HCT116 (cell line): ENCODE results near the gene VIPR2. TPM values are rescaled to one million over a fixed set of nuclear protein-coding genes. Genes with fewer than 3 reads are reported as not detected.

Experiments
- ATAC-seq: fragments of 200-7000 bp; cut with Tn5 transposase; 2 replicates; pipeline ENCODE4 v1.9.1; 2020; ENCODE audit warnings: mild to moderate bottlenecking, moderate library complexity
- BruUV-seq: library from RNA; stranded (reverse); fragments of 400-500 nt; replicated peaks from 2 replicates; lab custom pipeline; 2021; lab: Mats Ljungman, UMichigan
- CTCF ChIA-PET: fragments of 300-600 bp; sonication (Branson Sonifier 250); formaldehyde crosslinking; loops from one replicate; lab custom pipeline; 2021; ENCODE audit warnings: antibody characterized with exemption; lab: Charles Lee
- POLR2A ChIA-PET: fragments of 300-600, 350-600 bp; sonication (Branson Sonifier 250); formaldehyde crosslinking; loops from one replicate; lab custom pipeline; 2021; ENCODE audit warnings: antibody characterized with exemption; lab: Charles Lee
- RAD21 ChIA-PET, 2 experiments: fragments of 300-600 bp; sonication (Branson Sonifier 250); formaldehyde crosslinking; loops; one replicate each; lab custom pipeline; 2023; ENCODE audit warnings: low total read pairs in 2 of 2; ENCODE audit not compliant: uncharacterized antibody in 2 of 2, unreplicated experiment in 2 of 2, low non-redundant PET in 1 of 2; lab: Charles Lee
- DNase-seq: peaks from one replicate; pipeline ENCODE4 v3.0.0-alpha.2; 2010; ENCODE audit warnings: low read depth, low spot score
- H2AFZ ChIP-seq: fragments of 200-600 bp; shearing (Covaris generic), sonication (generic); 2 replicates; pipeline ENCODE4 v1.6.1; 2017; ENCODE audit warnings: low read depth, mixed run types, mixed read lengths, antibody characterized with exemption, low read length; ENCODE audit not compliant: poor library complexity, severe bottlenecking
- H3K27ac ChIP-seq: 2 replicates; pipeline ENCODE4 v1.5.1; 2012; ENCODE audit warnings: low read depth, low read length
- H3K27me3 ChIP-seq: fragments of 200-600 bp; sonication (generic); 2 replicates; pipeline ENCODE4 v1.6.1; 2016; ENCODE audit warnings: mixed run types, low read length, mixed read lengths; ENCODE audit not compliant: insufficient read depth
- H3K36me3 ChIP-seq, 2 experiments: fragments of 200-500 bp in 1 of 2; fragments of 200-600 bp in 1 of 2; sonication (Bioruptor generic) in 1 of 2; sonication (generic) in 1 of 2; 2 replicates each; pipeline versions ENCODE4 v1.5.1 to v1.6.1; 2014 to 2016; ENCODE audit warnings: low read length in 2 of 2, inconsistent platforms in 1 of 2, mixed read lengths in 1 of 2, mixed run types in 1 of 2; ENCODE audit not compliant: insufficient read depth in 2 of 2, control insufficient read depth in 1 of 2
- H3K4me1 ChIP-seq, 2 experiments: fragments of 200-600 bp in 1 of 2; sonication (generic) in 1 of 2; 2 replicates each; pipeline versions ENCODE4 v1.5.1 to v1.6.1; 2012 to 2017; ENCODE audit warnings: low read length in 2 of 2, inconsistent platforms in 1 of 2, mild to moderate bottlenecking in 1 of 2, mixed read lengths in 1 of 2, mixed run types in 1 of 2, moderate library complexity in 1 of 2; ENCODE audit not compliant: insufficient read depth in 2 of 2, control insufficient read depth in 1 of 2
- H3K4me2 ChIP-seq: fragments of 200-600 bp; sonication (generic); 2 replicates; pipeline ENCODE4 v1.6.1; 2017; ENCODE audit warnings: mixed run types, low read length, mixed read lengths
- H3K4me3 ChIP-seq, 2 experiments: fragments of 200-600 bp in 1 of 2; sonication (generic) in 1 of 2; replicated peaks in 1 of 2; 2 replicates each; pipeline ENCODE4 v1.5.1; 2011 to 2016; ENCODE audit warnings: low read length in 2 of 2, control low read depth in 1 of 2, low read depth in 1 of 2, mild to moderate bottlenecking in 1 of 2, mixed read lengths in 1 of 2, mixed run types in 1 of 2
- H3K79me2 ChIP-seq: fragments of 200-600 bp; sonication (generic); 2 replicates; pipeline ENCODE4 v1.6.1; 2017; ENCODE audit warnings: mild to moderate bottlenecking, mixed run types, low read length, moderate library complexity, mixed read lengths; ENCODE audit not compliant: insufficient read depth
- H3K9ac ChIP-seq: fragments of 200-600 bp; sonication (generic); 2 replicates; pipeline ENCODE4 v1.6.1; 2016; ENCODE audit warnings: low read length, mixed read lengths
- H3K9me2 ChIP-seq: fragments of 200-600 bp; sonication (generic), shearing (Covaris generic); 2 replicates; pipeline ENCODE4 v1.6.1; 2017; ENCODE audit warnings: mixed run types, mild to moderate bottlenecking, moderate library complexity; ENCODE audit not compliant: insufficient read depth
- H3K9me3 ChIP-seq, 2 experiments: fragments of 200-500 bp in 1 of 2; fragments of 200-600 bp in 1 of 2; sonication (Bioruptor generic) in 1 of 2; sonication (generic) in 1 of 2; 2 replicates each; pipeline ENCODE4 v1.6.1; 2014 to 2017; ENCODE audit warnings: low read length in 2 of 2, mixed read lengths in 2 of 2, inconsistent platforms in 1 of 2, low read depth in 1 of 2, mild to moderate bottlenecking in 1 of 2, mixed run types in 1 of 2, moderate library complexity in 1 of 2; ENCODE audit not compliant: control insufficient read depth in 1 of 2, insufficient read depth in 1 of 2
- H4K20me1 ChIP-seq: fragments of 200-600 bp; sonication (generic), shearing (Covaris generic); 2 replicates; pipeline ENCODE4 v1.6.1; 2017; ENCODE audit warnings: mixed run types, mild to moderate bottlenecking, moderate library complexity; ENCODE audit not compliant: insufficient read depth
- CEBPB ChIP-seq: IDR thresholded peaks from 2 replicates; pipeline ENCODE4 v1.6.1; 2012; ENCODE audit warnings: low read depth
- EZH2 ChIP-seq: fragments of 200-600 bp; sonication (generic); IDR thresholded peaks from 2 replicates; pipeline ENCODE4 v1.6.1; 2017; ENCODE audit warnings: antibody characterized with exemption, mixed run types
- EZH2phosphoT487 ChIP-seq: fragments of 200-600 bp; IDR thresholded peaks from 2 replicates; pipeline ENCODE4 v1.6.1; 2018; ENCODE audit warnings: antibody characterized with exemption, borderline replicate concordance
- FOSL1 ChIP-seq: IDR thresholded peaks from 2 replicates; pipeline ENCODE4 v1.6.1; 2012; ENCODE audit warnings: low read depth
- MAX ChIP-seq: IDR thresholded peaks from 2 replicates; pipeline ENCODE4 v1.6.1; 2012
- REST ChIP-seq: IDR thresholded peaks from 2 replicates; pipeline ENCODE4 v1.6.1; 2012; ENCODE audit warnings: low read depth
- SP1 ChIP-seq: IDR thresholded peaks from 2 replicates; pipeline ENCODE4 v1.6.1; 2012; ENCODE audit warnings: low read depth
- TCF7L2 ChIP-seq: IDR thresholded peaks from 2 replicates; pipeline ENCODE4 v1.7.0; 2011; ENCODE audit warnings: borderline replicate concordance, inconsistent platforms; ENCODE audit not compliant: insufficient read depth, insufficient read length; ENCODE audit errors: extremely low read depth
- ZNF274 ChIP-seq: fragments of 200-500 bp; sonication (Bioruptor generic); IDR thresholded peaks from 2 replicates; pipeline ENCODE4 v1.6.1; 2014; ENCODE audit warnings: mild to moderate bottlenecking, low read depth, low read length, inconsistent platforms
- intact Hi-C: fragments of 100-400 bp; cut with micrococcal nuclease; formaldehyde crosslinking; loops from 2 replicates; pipeline ENCODE4 v1.10.0; 2022
- total RNA-seq: library from RNA; stranded (reverse); gene quantifications from one replicate; pipeline ENCODE4 v1.2.1, GENCODE V29; 2021; ENCODE audit not compliant: unreplicated experiment

VIPR2 gene
- total RNA-seq, 1 experiment from 2014 or later, result 0.10 TPM

DNA sequence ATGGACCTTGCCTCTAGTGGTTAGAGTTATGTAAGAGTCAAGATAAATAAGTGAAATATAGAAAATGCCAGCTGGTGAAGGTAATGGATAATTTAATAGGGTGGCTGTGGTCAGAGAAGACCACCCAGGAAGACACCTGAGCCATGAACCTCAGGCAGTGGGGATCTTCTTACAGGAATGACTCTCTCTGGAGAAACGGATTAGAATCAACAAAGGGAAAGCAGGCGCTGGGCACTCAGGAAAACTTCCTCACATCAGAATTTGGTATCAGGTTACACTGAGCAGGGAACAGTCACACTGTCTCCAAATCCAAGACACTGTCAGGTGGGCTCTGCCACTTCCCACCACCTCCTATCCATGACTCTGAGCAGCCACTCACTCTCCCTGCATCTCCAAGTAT is 155.7 kb downstream of the VIPR2 start (continued):
- TF ChIP-seq TCF7L2 (no peak), ZNF274 (no peak), EZH2phosphoT487 (no peak), SP1 (no peak), REST (no peak), EZH2 (no peak)

GRCh38 chr7:158988302-158988862 is 156.3 kb downstream of the VIPR2 start:
- Histone ChIP-seq H3K4me1 (no peaks in the 10 kb centered on the region), H3K36me3 (no peaks in the 10 kb centered on the region), H3K27ac (no peak overlapping the region), H3K27me3 (0 out of 2 replicates have a peak, but pooled peaks cover 4% of the 10 kb centered on the region), H3K9me3 (peaks cover 4 to 5% of the 10 kb centered on the region in 2 experiments; a peak in 2 of 4 replicates), H2AFZ (no peak overlapping the region), H3K9me2 (no peaks in the 10 kb centered on the region), H3K9ac (no peak overlapping the region), H4K20me1 (no peaks in the 10 kb centered on the region), H3K4me3 (no peak overlapping the region), H3K79me2 (no peaks in the 10 kb centered on the region), H3K4me2 (no peak overlapping the region)
- ATAC-seq (no peak), DNase-seq (no peak)
- ChIA-PET RAD21 (no interaction called here), CTCF (no interaction called here), POLR2A (no interaction called here)
- TF ChIP-seq REST (no peak), MAX (no peak), EZH2 (no peak), FOSL1 (no peak), CEBPB (no peak)
- no TSS peak for BruUV-seq
- intact Hi-C loops, result no loop called here
